ENCODE measurements around the gene TNNC1.

GRCh38 chr3:52435246-52436101 lies 18.4 kb downstream of the TNNC1 start:
- TF ChIP-seq POLR2A (IDR thresholded peaks at IDR 0.05) (no peak), CTCF (IDR thresholded peaks at IDR 0.05 in 8 of 11, conservative IDR thresholded peaks at IDR 0.05 in 3 of 11) (no peak)

Data from spleen (tissue), 7 donors.